ENCODE measurements around the gene HTT.
A peak's percentile ranks its signal among the peaks of the same experiment; 100 is the strongest.

Gene HTT

DNA sequence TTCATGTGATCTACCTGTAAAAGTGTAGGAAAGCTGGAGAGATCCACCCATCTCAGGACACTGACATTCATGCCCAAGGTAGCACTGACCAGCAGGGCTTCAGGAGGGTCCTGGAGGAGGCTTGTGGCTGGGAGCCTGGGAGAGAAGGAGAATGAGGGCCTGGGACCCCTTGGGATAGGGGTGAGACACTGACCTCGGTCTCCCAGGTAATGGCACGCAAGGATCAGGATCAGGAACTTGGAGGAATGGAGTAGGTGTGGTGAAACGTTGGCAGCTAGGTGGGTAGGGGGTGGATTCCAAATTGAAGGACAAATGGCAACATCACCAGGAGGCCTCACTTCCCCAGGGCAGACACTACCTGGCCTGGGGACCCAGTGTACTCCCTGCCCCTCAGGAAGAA is 206.0 kb downstream of the HTT start:
- DNase-seq: no peak

DNA sequence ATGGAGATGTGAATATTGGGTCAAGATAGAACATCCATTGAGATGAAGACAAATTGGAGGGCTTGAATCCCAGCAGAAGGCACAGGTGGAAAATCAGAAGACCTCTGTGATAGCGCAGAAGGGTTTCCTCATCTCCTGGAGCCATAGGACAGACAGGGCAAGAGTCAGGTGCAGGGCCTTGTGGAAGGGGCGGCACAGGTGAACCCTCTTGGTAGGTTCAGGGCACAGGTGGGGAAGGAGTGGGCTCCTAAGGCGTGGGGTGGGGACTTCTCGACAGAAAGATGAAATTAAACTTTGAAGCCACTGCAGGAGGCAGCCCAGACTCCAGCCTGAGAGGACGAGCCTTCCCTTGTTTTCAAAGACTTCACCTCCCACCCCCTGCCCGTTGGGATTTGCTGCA is 209.0 kb downstream of the HTT start:
- no peak for DNase-seq

DNA sequence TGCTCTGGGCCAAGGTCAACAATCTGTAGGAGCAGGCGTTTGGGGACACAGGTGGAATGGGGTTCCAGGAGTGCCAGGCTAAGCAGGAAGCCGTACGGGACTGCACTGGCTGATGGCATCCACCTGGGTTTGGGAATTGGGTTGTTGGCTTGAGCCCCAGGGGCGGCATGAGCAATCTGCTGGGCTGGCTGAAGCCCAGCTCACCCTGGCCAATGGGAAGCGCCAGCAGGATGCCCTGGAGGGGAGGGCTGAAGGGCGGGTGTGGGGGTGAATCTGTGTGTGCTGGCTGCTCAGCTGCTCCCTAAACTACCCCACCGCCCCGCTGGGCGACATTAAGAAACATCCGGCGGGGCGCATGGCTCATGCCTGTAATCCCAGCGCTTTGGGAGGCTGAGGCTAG is 209.4 kb downstream of the HTT start:
- DNase-seq: no peak

DNA sequence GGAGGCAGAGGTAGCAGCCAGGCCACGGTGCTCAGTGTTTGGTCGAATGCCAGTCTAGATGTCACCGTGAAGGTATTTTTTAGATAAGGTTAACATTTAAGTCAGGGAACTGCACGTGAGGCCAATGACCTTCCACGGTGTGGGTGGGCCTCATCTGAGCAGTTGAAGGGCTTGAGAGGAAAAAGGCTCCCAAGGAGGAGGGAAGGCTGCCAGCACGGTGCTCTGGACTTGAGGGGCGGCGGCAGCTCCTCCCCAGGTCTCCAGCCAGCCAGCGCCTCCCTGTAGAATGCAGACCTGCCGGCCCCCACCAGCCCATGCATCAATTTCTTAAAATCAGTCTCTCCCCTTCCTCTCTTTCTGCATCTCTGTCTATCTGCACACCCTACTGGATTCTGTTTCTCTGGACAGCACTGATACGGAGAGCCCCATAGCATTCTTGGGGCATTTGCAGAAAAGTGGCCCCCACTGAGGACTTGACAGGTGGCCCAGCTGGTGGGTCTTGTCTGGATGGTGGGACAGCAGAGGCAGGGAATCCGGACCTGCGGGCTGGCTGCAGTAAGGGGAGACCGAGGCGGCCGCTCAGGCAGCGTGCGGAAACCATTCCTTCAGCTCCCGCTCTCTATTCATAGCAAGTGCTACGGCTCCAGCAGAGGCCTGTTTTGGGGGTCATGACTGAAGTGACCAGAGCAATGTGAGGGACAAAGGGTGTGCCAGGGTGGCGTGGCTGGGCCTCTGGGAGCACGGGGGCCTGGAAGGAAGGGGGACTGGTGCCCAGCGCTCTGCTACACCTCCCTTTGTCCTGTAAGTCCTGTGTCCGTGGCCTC is 210.5 kb downstream of the HTT start:
- DNase-seq: no peak

DNA sequence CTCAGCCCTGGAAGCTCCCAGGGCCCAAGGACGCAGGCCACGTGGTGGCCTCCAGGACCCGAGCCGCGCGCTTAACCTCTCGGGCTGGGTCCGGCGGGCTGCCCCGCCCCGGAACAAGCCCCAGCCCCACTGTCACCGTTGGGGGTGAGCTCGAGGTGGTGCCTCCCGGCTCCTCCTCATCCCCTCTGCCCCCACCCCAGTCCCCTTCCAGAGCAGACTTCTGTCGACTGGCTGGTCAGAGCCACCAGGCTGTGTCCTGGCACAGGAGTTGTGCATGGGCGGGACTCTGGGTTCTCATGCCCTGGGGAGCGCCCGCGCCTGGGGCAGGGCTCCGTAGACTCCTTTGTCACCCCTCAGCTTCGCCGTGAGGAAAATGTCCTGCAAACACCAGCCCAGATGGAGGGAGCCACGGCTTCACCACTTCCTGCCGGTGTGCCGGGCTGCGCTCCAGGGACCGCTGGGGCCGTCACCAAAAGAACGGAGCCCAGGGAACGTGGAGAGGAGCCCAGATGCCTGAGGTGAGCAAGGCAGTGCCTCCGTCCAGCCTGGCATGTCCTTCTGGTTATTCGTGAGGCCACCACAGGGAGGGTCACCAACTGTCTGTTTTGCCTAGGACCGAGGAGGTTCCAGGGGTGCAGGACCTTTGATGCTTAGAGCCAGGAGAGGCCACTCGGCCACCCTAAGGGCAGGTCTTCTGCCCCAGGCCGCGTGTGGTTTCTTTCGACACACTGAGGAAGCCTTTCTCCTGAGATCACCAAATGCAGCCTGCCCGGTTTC is 211.3 kb downstream of the HTT start:
- DNase-seq: no peak

DNA sequence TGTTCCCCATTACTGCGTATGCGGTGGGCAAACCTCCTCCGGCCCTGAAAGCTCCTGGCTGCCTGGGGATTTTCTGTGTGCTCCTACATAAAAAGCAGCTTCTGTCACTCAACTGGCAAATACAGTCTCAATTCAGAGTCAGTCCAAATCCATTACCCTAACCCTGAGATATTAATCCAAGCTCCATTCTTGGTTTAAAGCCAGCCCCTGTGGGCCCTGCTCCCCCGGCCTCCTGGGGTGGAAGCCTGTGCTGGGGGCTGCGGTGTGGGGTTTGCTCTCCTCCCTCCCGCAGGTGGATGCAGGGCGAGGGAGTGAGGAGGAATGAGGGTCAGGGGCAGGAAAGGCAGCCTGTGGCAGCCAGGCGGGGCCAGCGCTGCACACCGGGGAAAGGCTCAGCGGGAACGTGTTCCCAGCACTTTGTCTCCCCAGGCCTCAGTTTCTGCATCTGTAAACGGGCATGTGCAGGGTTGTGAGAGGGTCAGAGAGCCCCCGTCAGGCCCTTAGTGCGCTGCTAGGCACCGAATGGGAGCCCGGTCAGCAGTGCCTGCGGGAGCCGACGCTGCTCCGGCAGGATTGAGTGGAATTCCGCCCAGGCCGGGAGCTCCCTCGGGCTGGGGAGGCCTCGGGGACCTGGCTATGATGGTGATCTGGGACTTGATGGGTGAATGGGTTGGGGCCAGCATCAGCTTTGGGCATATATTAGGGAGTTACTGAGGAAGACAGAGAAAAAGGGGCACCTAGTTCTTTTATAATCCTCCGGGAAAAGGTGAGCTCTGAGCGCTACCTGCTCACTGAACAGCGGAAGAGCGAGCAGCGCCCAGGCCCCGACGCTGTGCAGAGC is 212.1 kb downstream of the HTT start:
- no peak for DNase-seq

DNA sequence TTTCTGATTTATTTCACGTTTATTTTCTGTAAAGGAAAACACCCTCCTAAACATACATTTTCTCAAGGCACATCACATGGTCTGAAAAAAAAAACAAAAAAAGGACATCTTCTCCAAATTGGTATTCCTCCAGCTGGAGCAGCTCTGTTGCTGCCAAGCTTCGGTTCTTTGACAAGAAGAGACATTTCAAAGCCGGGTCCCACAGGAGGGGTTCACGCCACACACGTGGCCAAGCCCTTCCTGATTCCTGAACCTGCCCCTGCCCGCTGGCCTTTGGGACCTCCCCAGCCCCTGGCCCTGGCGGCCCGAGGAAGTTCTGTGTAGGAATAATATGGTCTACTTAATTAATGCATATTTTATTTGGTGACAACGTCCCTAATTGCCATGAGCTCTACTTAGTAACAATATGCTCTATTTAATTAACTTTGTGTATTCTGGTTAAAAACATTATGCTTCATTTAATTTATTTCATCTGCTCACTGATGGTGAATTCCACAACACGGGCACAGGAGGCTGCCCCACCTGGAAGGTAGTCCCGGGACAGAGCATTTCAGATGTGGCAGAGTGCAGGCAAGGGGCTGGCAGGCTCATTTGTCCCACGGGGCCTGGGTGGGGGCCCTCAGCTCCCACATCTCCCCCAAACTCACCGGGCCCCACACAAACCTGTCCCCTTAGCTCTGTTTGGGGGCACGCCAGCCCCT is 212.9 kb downstream of the HTT start:
- no peak for DNase-seq

DNA sequence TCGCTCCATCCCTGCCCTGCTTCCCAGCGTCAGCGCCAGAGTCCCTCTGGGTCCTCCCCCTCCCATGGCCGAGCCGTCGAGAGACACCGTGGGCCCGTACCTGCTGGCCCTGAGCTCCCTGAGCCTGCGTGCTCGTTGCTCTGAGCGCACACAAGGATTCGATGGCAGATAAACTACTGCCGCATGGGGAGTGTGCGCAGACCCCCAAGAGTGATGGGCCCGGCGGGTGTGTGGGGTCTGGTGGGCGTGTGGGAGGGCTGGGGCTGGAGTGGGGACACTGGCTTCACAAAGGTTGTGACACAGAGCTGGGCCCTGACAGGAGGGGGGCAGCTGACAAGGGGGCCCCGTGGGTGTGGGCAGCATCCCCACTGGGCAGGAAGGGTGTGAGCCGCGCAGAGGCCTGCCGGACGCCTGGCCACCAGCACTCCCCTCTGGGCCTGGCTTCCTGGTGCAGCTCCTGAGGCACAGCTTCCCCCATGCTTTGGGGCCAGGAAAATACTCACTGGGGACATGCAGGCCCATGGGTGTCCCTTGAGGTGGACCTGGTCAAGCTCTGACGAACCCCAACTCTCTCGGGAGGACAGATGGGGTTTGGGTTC is 213.6 kb downstream of the HTT start:
- DNase-seq: no peak

DNA sequence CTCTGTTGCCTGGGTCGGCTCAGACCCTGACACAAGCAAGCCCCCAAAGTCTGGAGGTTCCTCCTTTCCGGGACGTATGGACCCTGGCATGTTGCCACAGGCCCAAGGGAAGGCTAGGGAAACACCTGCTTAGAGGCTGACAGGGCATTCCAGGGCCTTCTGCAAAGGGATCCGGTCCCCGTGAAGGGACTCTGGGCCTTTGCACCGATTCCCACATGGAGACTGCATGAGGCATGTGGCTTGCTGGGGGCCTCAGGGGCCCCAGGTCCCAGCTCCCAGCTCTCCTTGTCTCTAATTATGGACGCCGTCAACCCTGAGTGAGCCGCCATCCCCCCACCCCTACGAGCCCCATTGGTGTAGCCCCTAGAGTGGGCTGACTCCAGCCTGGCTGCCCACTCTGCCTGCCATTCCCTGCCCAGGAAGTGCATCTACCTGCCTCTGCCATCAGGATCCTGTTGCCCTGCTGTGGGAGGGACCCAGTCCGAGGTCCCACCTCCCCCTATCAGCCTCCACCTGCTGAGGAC is 214.2 kb downstream of the HTT start:
- DNase-seq: no peak

DNA sequence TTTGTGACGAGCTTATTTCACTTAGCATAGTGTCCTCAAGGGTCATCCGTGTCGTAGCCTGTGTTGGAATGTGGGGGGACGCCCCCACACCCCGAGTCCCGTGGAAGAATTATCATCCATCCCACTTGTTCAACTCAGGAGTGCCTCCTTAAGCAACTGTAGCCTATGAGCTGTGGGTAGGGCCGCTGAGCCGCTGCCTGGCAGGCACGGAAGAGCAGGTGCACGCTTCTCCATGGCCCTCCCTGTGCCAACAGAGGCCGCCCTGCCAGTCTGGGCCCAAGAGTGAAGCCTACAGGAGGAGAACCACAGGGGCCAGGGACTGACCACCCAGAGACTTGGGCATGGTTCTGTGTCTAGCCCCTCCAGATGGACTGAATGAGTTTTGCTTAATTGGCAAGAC is 216.0 kb downstream of the HTT start:
- DNase-seq: no peak

DNA sequence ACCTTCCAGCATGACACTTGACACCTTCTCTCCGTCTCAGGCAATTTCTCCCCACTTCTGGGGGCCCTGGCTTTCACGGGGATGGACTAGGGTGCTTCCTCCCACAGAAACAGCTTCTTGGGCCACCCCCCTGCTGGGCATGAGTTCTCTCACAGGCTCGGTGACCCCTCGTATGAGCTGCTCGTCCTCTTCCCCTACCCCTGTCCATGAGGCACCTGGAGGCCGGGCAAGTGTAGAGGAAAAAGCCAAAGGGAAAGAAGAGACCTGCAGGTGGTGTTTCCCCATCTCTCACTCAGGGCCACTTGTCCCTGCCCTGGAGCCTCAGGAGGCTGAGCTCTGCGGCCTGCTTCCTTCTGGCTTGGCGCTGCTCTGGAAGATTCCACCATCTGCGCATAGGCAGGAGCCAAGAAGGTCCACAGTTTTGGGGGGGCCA is 216.4 kb downstream of the HTT start:
- DNase-seq: no peak

DNA sequence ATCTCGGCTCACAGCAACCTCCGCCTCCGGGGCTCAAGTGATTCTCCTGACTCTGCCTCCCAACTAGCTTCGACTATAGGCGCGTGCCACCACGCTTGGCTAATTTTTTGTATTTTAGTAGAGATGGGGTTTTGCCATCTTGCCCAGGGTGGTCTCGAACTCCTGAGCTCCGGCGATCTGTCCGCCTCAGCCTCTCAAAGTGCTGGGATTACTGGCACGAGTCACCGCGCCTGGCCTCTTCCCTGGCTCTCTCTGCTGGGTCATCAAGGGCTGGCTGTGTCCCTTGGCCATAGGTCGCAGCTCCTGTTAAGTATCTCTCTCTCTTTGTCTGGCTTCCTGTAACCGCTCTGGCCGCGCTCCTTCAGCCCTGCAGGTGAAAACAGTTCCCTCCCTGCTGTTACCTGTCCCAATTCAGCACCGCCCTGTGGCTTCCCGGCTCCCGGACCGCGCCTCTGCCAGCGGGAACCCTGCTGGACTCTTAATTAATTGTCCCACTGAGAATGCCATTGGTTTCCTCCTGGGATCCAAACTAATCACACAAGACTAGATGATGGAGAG is 217.0 kb downstream of the HTT start:
- DNase-seq: no peak

DNA sequence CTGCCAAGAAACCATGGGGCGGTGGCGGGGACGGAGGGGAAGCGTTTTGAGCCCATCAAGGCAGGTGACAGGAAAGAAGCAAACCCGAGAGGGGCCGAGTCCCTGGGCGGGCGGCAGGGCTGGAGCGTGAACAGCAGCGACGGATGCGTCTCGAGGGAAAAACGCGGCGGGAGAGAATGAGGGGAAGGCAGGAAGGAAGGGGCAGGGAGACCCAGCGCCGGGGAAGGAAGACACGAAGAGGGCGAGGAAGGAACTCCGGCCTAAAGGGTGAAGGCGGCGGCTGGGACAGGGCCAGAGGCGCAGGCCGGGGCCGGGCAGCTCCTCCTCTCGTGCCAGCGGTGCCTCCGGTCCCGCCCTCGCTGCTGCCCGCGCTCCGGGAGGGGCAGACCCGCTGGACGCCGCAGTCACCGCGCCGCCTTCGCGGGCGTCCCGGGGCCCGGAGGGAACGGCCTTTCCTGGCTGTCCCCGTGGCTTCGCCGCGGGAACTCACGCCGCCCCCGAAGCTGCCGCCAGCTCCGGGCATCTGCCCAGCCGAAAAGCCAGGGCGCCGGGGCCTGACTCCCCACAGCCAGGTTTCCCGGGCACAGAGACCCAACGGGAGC is 217.6 kb downstream of the HTT start:
- no peak for DNase-seq

DNA sequence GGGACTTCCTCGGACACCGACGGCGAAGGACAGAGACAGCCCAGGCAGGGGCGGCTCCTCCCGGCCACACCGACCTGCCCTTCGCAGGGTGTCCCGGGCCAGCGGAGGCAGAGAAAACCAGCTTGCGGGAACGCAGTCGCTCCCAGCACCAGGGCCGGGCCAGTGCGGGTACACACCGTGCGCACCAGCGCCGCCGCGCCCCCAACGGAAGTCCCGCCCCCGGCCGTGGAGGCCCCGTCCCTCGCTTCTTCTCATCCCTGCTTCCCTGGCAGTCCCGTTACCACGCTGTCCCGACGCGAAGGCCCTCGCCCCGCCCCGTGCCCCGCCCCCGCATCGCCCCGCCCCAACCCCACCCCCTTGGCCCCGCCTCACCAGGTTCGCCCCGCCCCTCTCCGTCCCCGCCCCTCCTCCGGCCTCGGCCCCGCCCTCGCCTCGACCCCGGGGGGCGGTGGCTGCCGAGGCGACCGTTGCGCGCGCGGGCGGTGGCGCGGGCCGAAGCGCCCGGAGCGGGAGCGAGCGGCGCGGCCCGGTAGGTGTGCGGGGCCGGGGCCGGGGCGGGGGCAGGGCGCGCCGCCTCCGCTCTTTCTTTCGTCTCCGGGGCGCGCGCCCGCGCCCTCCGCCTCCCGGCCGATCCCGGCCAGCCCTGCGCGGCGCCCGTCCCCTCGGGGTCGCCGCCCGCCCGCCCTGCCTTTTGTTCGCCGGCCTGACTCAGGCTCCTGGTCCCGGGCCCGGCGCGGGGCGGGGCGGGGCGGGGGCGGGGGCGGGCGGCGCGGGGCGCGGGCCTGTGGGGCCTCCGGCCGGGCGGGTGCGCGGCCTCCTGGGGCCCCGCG is 218.3 kb downstream of the HTT start, which contains the start of gene RGS12:
Gene RGS12 (plus strand): TSS at position 451 of the 830 bp plus-strand sequence. CDS start 23,150 bp downstream, outside the sequence.
- peak; percentile 47 for DNase-seq

Data from NCI-H2171 (cell line).